Mesendoderm (in vitro differentiated cells): ENCODE measurements around the gene EPHA2.

Experiments used
- DNase-seq: peaks from one replicate; pipeline ENCODE4 v3.0.0; 2013
- H2AK5ac ChIP-seq: 2 replicates; pipeline ENCODE4 v1.6.1; 2013; ENCODE audit warnings: low read length, inconsistent platforms
- H2BK120ac ChIP-seq: 2 replicates; pipeline ENCODE4 v1.6.1; 2013; ENCODE audit warnings: low read depth, mild to moderate bottlenecking, low read length, moderate library complexity, mixed read lengths
- H2BK15ac ChIP-seq: replicated peaks from 2 replicates; pipeline ENCODE4 v1.6.1; 2013; ENCODE audit warnings: low read depth, mild to moderate bottlenecking, moderate library complexity
- H2BK5ac ChIP-seq: 2 replicates; pipeline ENCODE4 v1.6.1; 2013; ENCODE audit warnings: low read length, inconsistent platforms
- H3K18ac ChIP-seq: 2 replicates; pipeline ENCODE4 v1.6.1; 2013; ENCODE audit warnings: mild to moderate bottlenecking, low read length, mixed read lengths
- H3K23ac ChIP-seq: one replicate; pipeline ENCODE4 v1.6.1; 2013; ENCODE audit warnings: low read length
- H3K27ac ChIP-seq: 2 replicates; pipeline ENCODE4 v1.5.1; 2013; ENCODE audit warnings: low read depth, mild to moderate bottlenecking, inconsistent platforms, low read length, moderate library complexity
- H3K27me3 ChIP-seq: 2 replicates; pipeline ENCODE4 v1.6.1; 2013; ENCODE audit warnings: low read length, control low read depth, mild to moderate bottlenecking, inconsistent platforms; ENCODE audit not compliant: insufficient read depth, poor library complexity
- H3K36me3 ChIP-seq: 2 replicates; pipeline ENCODE4 v1.6.1; 2013; ENCODE audit warnings: low read length, inconsistent platforms; ENCODE audit not compliant: control insufficient read depth, insufficient read depth
- H3K4ac ChIP-seq: one replicate; pipeline ENCODE4 v1.6.1; 2013; ENCODE audit warnings: low read depth, mild to moderate bottlenecking, low read length, moderate library complexity
- H3K4me1 ChIP-seq: 2 replicates; pipeline ENCODE4 v1.6.1; 2013; ENCODE audit warnings: low read depth, low read length, inconsistent platforms; ENCODE audit not compliant: control insufficient read depth
- H3K4me2 ChIP-seq: 2 replicates; pipeline ENCODE4 v1.6.1; 2013; ENCODE audit warnings: low read length
- H3K4me3 ChIP-seq: 2 replicates; pipeline ENCODE4 v1.5.1; 2013; ENCODE audit warnings: mild to moderate bottlenecking, low read length
- H3K56ac ChIP-seq: one replicate; pipeline ENCODE4 v1.6.1; 2013; ENCODE audit warnings: low read length
- H3K79me1 ChIP-seq: 2 replicates; pipeline ENCODE4 v1.6.1; 2013; ENCODE audit warnings: low read length, inconsistent platforms
- H3K79me2 ChIP-seq: 2 replicates; pipeline ENCODE4 v1.6.1; 2013; ENCODE audit warnings: mild to moderate bottlenecking, low read length; ENCODE audit not compliant: control insufficient read depth, insufficient read depth
- H3K9ac ChIP-seq: 2 replicates; pipeline ENCODE4 v1.6.1; 2013; ENCODE audit warnings: low read length, inconsistent platforms
- H4K5ac ChIP-seq: one replicate; pipeline ENCODE4 v1.6.1; 2013; ENCODE audit warnings: low read length
- H4K8ac ChIP-seq: one replicate; pipeline ENCODE4 v1.6.1; 2013; ENCODE audit warnings: low read depth, mild to moderate bottlenecking, control low read depth, low read length, moderate library complexity
- WGBS: extraction: QIAGEN DNeasy Blood & Tissue Kit; methylation state at CpG from one replicate; pipeline ENCODE4 v1.1.7; 2013; ENCODE audit warnings: low lambda C conversion rate, missing lambda C conversion rate; ENCODE audit not compliant: insufficient coverage; ENCODE audit errors: extremely low coverage; 5-methylcytosine and 5-hydroxymethylcytosine counted together

The EPHA2 gene

GRCh38 chr1:16126160-16126559 lies 29.7 kb downstream of the EPHA2 start:
- no peak overlapping the region for H4K8ac ChIP-seq
- no peak overlapping the region for H2AK5ac ChIP-seq
- H3K23ac ChIP-seq, result no peak overlapping the region
- no peak overlapping the region for H3K4ac ChIP-seq
- WGBS, result no CpG with 5 or more reads among the region's 9 CpGs
- peaks cover 53% of the 10 kb centered on the region for H3K36me3 ChIP-seq
- peaks cover 5% of the 10 kb centered on the region for H3K4me1 ChIP-seq
- no peak overlapping the region for H3K18ac ChIP-seq
- H3K79me1 ChIP-seq, result peaks cover 17% of the 10 kb centered on the region
- no peak overlapping the region for H2BK120ac ChIP-seq
- no peak overlapping the region for H4K5ac ChIP-seq
- no peak overlapping the region for H3K4me2 ChIP-seq
- H2BK15ac ChIP-seq, result no peak overlapping the region
- DNase-seq, result no peak
- H2BK5ac ChIP-seq, result no peak overlapping the region
- H3K9ac ChIP-seq, result no peak overlapping the region
- no peaks in the 10 kb centered on the region for H3K79me2 ChIP-seq
- no peak overlapping the region for H3K56ac ChIP-seq
- no peak overlapping the region for H3K27ac ChIP-seq
- no peak overlapping the region for H3K4me3 ChIP-seq
- H3K27me3 ChIP-seq, result no peaks in the 10 kb centered on the region

DNA sequence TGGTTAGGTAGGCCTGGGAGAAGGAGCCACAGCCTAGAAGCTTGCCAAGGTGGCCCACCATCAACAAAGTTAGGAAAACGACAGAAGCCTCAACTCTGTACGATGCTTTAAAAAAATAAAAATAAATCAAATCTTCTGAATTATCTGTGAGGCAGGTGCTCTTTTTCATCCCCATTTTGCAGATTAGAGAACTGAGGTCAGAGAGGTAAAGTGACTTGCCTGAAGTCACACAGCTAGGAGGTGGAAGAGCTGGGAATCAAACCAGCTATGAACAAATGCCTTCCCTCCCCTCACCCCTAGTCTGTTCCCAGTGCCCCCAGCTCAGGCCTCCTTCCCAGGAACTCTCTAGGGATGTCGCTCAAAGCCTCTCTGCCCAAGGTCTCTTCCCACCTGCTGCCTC lies 30.4 kb downstream of the EPHA2 start:
- WGBS, result no CpG with 5 or more reads among the region's 3 CpGs
- H3K36me3 ChIP-seq, result peaks cover 48% of the 10 kb centered on the region

GRCh38 chr1:16125088-16125470 lies 30.8 kb downstream of the EPHA2 start:
- H2BK5ac ChIP-seq, result no peak overlapping the region
- WGBS, result no CpG with 5 or more reads among the region's 11 CpGs
- H3K56ac ChIP-seq, result no peak overlapping the region
- no peak overlapping the region for H4K5ac ChIP-seq
- no peak overlapping the region for H3K4me3 ChIP-seq
- H2AK5ac ChIP-seq, result no peak overlapping the region
- no peak overlapping the region for H2BK15ac ChIP-seq
- H3K4ac ChIP-seq, result no peak overlapping the region
- no peak overlapping the region for H3K9ac ChIP-seq
- no peak overlapping the region for H3K4me2 ChIP-seq
- no peak overlapping the region for H3K18ac ChIP-seq
- no peak overlapping the region for H2BK120ac ChIP-seq
- no peak overlapping the region for H3K27ac ChIP-seq
- H3K79me1 ChIP-seq, result peaks cover 13% of the 10 kb centered on the region
- H3K79me2 ChIP-seq, result no peaks in the 10 kb centered on the region
- no peak overlapping the region for H4K8ac ChIP-seq
- H3K4me1 ChIP-seq, result peaks cover 5% of the 10 kb centered on the region
- H3K23ac ChIP-seq, result no peak overlapping the region
- H3K27me3 ChIP-seq, result no peaks in the 10 kb centered on the region
- H3K36me3 ChIP-seq, result peaks cover 45% of the 10 kb centered on the region
- DNase-seq, result no peak

More for the DNA sequence above, 30.4 kb downstream of the EPHA2 start:
- Histone ChIP-seq H3K23ac (no peak overlapping the region), H3K79me2 (no peaks in the 10 kb centered on the region), H4K8ac (no peak overlapping the region), H3K79me1 (peaks cover 15% of the 10 kb centered on the region), H3K27ac (no peak overlapping the region), H3K9ac (no peak overlapping the region), H3K56ac (no peak overlapping the region), H2AK5ac (no peak overlapping the region), H4K5ac (no peak overlapping the region), H3K27me3 (no peaks in the 10 kb centered on the region), H2BK15ac (no peak overlapping the region), H3K4me3 (no peak overlapping the region), H2BK5ac (no peak overlapping the region), H2BK120ac (no peak overlapping the region), H3K4me2 (no peak overlapping the region), H3K18ac (no peak overlapping the region), H3K4ac (no peak overlapping the region), H3K4me1 (peaks cover 5% of the 10 kb centered on the region)
- DNase-seq, result no peak

DNA sequence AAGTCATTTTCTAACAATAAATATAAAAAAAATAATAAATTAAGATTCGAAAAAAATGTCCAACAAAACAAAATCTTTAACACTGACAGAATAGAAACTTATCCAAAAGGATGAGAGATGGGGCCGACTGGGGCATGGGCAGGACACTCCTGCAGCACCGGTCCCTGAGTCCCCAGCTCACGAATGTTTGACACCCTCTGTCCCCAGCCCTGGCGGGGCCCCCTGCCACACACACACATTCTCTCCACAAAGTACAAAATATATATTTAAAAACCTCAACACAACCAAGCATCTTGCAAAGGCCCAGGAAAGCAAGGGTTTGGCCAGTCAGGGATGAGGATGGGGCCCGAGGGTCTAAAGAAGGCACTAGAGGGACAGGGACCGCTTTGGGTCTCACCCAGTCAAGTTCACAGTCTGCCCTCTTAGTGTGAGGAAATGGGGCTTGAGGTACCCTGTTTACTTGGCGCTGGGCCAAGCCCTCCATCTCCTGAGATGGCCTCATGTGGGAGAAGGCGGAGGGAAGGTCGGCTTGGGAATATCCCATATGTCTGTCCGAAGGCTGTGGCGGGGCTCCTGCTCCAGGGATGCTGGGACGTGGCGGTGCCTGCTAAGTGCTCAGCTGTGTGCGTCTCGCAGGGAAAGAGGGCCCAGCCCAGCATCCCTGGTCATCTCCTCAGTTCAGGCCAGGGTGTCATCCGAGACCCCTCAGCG lies 31.3 kb downstream of the EPHA2 start:
- 100% methylated on average over 1 of the region's 18 CpGs for WGBS
- no peak overlapping the region for H3K9ac ChIP-seq
- no peak overlapping the region for H3K56ac ChIP-seq
- H3K27me3 ChIP-seq, result no peaks in the 10 kb centered on the region
- H3K4me3 ChIP-seq, result no peak overlapping the region
- H2BK120ac ChIP-seq, result no peak overlapping the region
- no peaks in the 10 kb centered on the region for H3K79me2 ChIP-seq
- no peak overlapping the region for H4K5ac ChIP-seq
- no peak overlapping the region for H3K4me2 ChIP-seq
- no peak overlapping the region for H2BK15ac ChIP-seq
- no peak overlapping the region for H3K23ac ChIP-seq
- no peak for DNase-seq
- H3K18ac ChIP-seq, result no peak overlapping the region
- H2AK5ac ChIP-seq, result no peak overlapping the region
- no peak overlapping the region for H4K8ac ChIP-seq
- no peak overlapping the region for H3K27ac ChIP-seq
- H3K36me3 ChIP-seq, result peaks cover 40% of the 10 kb centered on the region
- no peak overlapping the region for H2BK5ac ChIP-seq
- no peak overlapping the region for H3K4ac ChIP-seq
- peaks cover 12% of the 10 kb centered on the region for H3K79me1 ChIP-seq
- H3K4me1 ChIP-seq, result peaks cover 5% of the 10 kb centered on the region

DNA sequence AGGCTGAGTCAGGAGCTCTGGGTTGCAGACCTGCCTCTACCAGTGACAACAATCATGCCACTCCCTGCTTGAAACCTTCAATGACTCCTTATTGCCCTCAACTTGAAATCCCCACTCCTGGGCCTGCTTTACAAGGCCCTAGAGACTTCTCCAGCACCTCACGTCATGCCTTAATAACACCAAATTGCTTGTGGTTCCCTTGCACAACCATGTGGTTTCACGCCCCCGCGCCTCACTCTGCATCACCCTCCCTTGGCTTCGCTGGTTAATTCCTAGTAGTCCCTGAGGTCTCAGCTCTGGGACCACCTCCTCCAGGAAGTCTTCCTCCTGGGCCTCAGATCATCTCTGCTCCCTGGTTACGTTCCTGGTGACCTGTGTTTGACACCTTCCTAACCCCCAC lies 33.0 kb downstream of the EPHA2 start:
- Histone ChIP-seq H2BK5ac (no peak overlapping the region), H3K27ac (peak overlapping the region; percentile 3), H2BK120ac (no peak overlapping the region), H2BK15ac (no peak overlapping the region), H4K8ac (no peak overlapping the region), H2AK5ac (no peak overlapping the region), H3K4me2 (no peak overlapping the region), H3K18ac (no peak overlapping the region), H3K36me3 (peaks cover 24% of the 10 kb centered on the region), H3K56ac (no peak overlapping the region), H3K23ac (no peak overlapping the region), H3K4ac (no peak overlapping the region), H3K9ac (no peak overlapping the region), H3K4me1 (peaks cover 5% of the 10 kb centered on the region), H3K4me3 (no peak overlapping the region), H4K5ac (no peak overlapping the region), H3K27me3 (no peaks in the 10 kb centered on the region), H3K79me1 (peaks cover 5% of the 10 kb centered on the region), H3K79me2 (no peaks in the 10 kb centered on the region)
- WGBS, result no CpG with 5 or more reads among the region's 6 CpGs
- no peak for DNase-seq

DNA sequence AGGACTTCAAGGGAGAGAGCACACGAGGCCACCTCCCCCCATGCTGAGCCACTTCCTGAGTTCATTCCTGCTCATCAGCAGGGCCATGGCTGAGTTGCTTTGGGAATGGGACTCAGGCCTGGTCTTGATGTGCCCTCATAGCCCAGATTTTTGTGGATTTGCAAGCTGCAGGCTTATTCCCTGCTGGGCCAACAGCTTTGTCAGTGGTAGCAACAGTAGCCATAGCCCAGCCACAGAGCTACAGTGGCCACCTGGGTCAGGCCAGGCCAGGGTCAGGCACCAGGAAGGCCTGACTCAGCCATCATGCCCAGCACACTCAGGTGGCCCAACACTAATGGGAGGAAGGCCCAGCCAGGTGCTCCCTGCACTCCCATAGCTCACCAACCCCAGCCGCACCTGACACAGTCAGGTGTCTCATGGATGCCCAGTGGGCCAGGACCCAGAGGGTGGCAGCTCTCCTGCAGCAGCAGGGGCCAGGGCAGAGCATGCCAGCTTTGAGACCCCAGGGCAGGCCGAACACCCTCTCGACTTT lies 33.5 kb downstream of the EPHA2 start:
- Histone ChIP-seq H3K23ac (no peak overlapping the region), H3K4me1 (peaks cover 5% of the 10 kb centered on the region), H3K4me2 (no peak overlapping the region), H3K18ac (no peak overlapping the region), H3K56ac (peak overlapping the region; percentile 59), H3K36me3 (peaks cover 20% of the 10 kb centered on the region), H4K5ac (no peak overlapping the region), H2BK120ac (no peak overlapping the region), H2BK15ac (no peak overlapping the region), H3K79me2 (no peaks in the 10 kb centered on the region), H2BK5ac (no peak overlapping the region), H2AK5ac (no peak overlapping the region), H3K4ac (no peak overlapping the region), H3K27ac (peak overlapping the region; percentile 31), H3K27me3 (no peaks in the 10 kb centered on the region), H3K9ac (no peak overlapping the region), H3K4me3 (no peak overlapping the region), H4K8ac (no peak overlapping the region), H3K79me1 (peaks cover 5% of the 10 kb centered on the region)
- WGBS, result no CpG with 5 or more reads among the region's 4 CpGs
- peak; percentile 92 for DNase-seq
